ENCODE data around the gene IQCE. TPM values are rescaled to one million over a fixed set of nuclear protein-coding genes. Genes with fewer than 3 reads are reported as not detected.
"Not testable (repeated sequence)": the region's sequence is repeated elsewhere in the genome, so short reads cannot be mapped to it uniquely, and the experiment has no call there.

IQCE gene
- polyA plus RNA-seq, 1 donor from 2014 or later, result 2.3 TPM

DNA sequence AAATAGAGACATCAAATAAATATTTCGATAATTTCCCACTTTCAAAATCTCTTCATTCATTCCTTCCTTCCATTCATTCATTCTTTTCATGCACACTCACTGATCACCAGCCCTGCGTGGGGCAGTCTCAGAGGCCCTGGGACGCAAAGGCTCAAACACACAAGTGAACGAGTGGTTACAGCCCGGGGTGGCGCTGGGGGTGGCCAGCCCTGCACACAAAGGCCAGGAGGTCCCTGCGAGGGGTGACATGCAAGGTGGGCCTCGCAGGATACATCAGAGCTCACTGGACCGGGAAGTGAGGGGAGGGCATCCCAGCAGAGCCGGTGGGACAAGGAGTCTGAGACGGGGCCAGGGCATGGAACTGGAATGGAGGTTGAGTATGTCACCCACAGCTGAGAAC lies 43.1 kb downstream of the IQCE start:
- H3K4me1 Mint-ChIP-seq, result no peaks in the 10 kb centered on the region
- H3K36me3 Mint-ChIP-seq, result peaks cover 5% of the 10 kb centered on the region
- H3K9me3 Mint-ChIP-seq, result no peaks in the 10 kb centered on the region
- H3K27me3 Mint-ChIP-seq, result no peaks in the 10 kb centered on the region
- no peak overlapping the region for H3K4me3 Mint-ChIP-seq
- no peak overlapping the region for H3K27ac Mint-ChIP-seq

DNA sequence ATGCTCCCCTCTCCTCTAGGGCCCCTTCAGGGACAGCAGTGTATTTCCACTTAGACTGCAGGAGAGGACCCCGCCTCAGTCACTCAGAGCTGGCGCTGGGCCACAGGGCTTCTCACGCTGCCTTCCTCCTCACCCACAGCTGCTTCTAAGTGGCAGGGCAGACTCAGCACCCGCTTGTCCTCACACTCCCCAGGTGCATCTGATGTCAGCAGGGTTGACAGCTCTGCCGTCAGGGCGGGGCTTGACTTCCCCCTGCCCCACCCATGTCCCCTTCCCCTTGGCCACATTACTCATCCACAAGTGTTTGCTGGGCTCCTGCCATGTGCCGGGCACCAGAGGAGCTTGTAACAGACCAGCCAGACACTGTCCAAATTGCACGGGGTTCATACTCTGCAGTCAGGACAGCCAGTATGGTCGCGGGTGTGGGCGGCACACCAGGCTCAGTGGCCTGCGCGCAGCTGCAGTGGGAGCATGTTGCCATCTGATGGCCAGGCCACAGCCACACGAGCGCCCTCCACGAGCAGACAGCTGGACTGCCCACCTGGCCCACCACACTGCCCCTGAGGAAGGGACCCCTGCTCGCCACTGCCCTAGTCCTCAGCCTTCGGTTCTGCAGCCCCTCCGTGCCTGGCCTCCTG lies 43.7 kb downstream of the IQCE start:
- peaks cover 0 to 1% (median 1%) of the 10 kb centered on the region in 3 donors for H3K4me1 Mint-ChIP-seq
- H3K4me3 Mint-ChIP-seq, result no peak overlapping the region
- no peaks in the 10 kb centered on the region for H3K27me3 Mint-ChIP-seq
- H3K27ac Mint-ChIP-seq, result peak overlapping the region in 1 of 3 donors; percentile 92
- H3K9me3 Mint-ChIP-seq, result no peaks in the 10 kb centered on the region
- H3K36me3 Mint-ChIP-seq, result peaks cover 5% of the 10 kb centered on the region

DNA sequence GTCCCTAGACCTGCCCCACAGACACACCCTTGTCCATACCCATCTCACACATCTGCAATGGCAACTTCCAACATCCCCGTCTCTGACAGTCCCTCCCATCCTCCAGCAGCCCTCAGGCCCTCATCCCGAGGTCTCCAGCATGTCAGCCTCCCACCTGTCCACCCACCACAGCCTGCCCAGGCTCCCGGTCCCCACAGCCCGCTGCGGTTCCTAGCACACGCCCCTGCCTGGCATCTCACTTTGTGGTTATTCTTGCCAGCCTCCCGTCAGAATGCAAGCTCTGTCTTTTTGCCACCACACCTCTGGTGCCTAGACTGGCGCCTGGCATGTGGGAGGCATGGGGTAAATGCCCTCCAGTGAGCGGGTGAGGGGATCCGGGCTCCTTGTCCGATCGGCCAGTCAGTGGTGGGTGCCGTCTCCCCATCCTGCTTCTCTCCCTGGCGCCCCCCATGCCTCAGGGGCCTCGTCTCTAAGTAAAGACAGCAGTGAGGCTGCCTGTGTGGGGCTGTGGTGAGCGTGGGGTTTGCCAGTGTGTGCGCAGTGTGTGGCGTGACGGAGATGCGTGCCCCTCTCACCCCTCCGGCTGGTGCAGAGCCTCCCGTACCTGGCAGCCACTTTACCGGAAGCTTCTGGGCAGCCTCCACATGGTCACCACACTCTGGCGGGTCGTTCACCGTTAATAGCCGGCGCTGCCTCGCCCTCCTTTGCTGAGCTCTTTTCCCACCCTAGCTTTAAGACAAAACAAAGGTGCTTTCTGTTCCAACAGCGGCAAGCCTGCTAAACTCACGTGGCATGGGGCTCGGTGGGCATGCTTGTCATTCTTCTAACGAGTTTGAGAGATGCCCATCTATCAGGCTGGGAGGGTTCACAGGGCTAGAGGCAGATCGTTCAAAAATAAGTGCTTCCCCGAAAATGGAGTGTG lies 44.5 kb downstream of the IQCE start:
- Mint-ChIP-seq H3K4me1 (peaks cover 3 to 6% (median 5%) of the 10 kb centered on the region in 3 donors), H3K4me3 (peak overlapping the region in 1 of 4 donors; percentile 39), H3K36me3 (peaks cover 5% of the 10 kb centered on the region), H3K27ac (peak overlapping the region in 1 of 3 donors; percentile 92), H3K9me3 (no peaks in the 10 kb centered on the region), H3K27me3 (no peaks in the 10 kb centered on the region)

DNA sequence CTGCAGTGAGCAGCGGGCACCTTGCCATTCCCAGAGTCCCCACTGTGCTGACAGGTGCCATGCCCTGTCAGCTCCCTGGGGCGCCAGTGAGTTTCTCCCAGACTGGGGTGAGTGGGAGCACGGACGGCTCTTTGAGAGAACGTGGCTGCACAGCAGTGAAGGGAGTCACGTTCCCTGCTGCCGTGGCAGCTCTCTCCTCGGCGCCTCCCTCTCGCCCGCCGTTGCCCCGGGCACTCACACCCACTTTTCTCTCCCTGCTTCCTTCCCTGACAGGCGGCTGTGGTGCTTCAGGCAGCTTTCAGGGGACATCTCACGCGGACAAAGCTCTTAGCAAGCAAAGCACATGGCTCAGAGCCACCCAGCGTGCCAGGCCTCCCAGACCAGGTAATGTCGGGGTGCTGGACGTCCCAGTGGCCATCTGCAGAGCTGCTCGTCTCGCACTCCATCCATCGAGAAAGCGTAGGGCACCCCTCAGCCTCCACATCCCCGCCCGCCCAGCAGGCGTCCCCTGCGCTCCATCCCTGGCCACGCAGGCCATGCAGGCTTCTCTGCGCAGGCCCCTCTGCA lies 45.9 kb downstream of the IQCE start:
- no peak overlapping the region for H3K4me3 Mint-ChIP-seq
- H3K27me3 Mint-ChIP-seq, result no peaks in the 10 kb centered on the region

DNA sequence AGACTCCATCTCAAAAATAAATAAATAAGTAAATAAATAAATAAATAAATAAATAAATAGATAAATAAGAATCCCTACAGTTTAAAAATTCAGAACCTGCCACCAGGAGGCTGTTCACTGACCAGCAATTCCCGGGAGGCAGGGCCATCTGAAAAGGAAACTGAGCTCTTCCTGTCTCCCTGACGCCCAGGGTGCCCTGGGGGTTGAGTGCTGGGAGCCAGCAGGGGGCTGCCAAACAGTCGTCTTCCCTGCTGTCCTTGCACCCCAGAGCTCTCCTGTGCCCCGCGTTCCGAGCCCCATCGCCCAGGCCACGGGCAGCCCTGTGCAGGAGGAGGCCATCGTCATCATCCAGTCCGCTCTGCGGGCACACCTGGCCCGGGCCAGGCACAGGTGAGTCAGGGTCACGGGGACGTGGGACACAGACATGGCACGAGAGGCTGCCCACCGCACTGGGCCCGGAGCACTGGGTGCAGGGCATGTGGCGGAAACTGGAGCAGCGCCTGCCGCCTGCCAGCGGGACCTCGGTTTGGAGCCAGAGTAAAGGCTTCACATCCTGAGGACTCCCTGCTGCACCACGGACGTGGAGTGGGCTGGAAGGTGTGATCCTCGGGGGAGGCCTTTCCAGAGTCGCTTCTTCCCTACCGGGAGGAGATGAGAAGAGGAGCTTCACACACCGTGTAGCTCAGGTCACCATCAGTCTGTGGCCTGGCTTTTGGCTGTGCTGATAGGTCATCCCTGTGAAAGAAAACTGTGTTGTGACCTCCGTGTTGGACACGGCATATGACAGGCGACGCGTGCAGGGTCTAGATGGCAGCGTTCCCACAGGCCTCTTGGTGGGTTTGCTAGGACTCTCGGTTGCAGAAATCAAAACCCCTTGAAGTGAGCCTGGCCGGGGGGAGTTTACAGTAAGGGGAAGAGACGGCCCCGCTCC lies 47.1 kb downstream of the IQCE start:
- no peaks in the 10 kb centered on the region for H3K9me3 Mint-ChIP-seq
- H3K27me3 Mint-ChIP-seq, result no peaks in the 10 kb centered on the region

More for the DNA sequence above, 45.9 kb downstream of the IQCE start:
- Mint-ChIP-seq H3K27ac (no peak overlapping the region), H3K4me1 (peaks cover 6 to 13% (median 11%) of the 10 kb centered on the region in 3 donors), H3K9me3 (no peaks in the 10 kb centered on the region), H3K36me3 (peaks cover 5% of the 10 kb centered on the region)

DNA sequence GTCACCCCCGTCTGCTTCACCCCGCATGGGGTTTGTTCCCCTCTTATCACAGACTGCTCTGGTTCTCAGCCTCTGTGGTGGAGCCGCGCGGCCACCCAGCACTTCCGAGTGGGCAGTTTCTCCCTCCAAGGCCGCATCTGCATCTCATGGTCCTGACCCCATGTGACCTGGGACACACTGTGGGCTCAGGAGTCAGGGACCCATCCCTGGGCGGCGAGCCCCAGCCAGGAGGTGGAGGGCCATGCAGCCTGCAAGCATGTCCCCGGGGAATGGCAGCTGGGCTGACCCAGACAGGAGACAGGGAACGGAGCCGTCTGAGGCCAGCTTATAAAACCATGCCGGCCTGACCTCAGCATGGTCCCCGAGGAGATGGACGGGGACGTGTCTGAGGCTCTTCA lies 47.8 kb downstream of the IQCE start:
- H3K4me1 Mint-ChIP-seq, result peaks cover 6 to 13% (median 11%) of the 10 kb centered on the region in 3 donors
- no peaks in the 10 kb centered on the region for H3K9me3 Mint-ChIP-seq
- H3K36me3 Mint-ChIP-seq, result peaks cover 1% of the 10 kb centered on the region
- H3K27me3 Mint-ChIP-seq, result no peaks in the 10 kb centered on the region
- H3K27ac Mint-ChIP-seq, result no peak overlapping the region
- no peak overlapping the region for H3K4me3 Mint-ChIP-seq

More for the DNA sequence above, 47.1 kb downstream of the IQCE start:
- peaks cover 1% of the 10 kb centered on the region for H3K36me3 Mint-ChIP-seq
- H3K27ac Mint-ChIP-seq, result no peak overlapping the region
- peaks cover 6 to 13% (median 11%) of the 10 kb centered on the region in 3 donors for H3K4me1 Mint-ChIP-seq
- H3K4me3 Mint-ChIP-seq, result no peak overlapping the region

DNA sequence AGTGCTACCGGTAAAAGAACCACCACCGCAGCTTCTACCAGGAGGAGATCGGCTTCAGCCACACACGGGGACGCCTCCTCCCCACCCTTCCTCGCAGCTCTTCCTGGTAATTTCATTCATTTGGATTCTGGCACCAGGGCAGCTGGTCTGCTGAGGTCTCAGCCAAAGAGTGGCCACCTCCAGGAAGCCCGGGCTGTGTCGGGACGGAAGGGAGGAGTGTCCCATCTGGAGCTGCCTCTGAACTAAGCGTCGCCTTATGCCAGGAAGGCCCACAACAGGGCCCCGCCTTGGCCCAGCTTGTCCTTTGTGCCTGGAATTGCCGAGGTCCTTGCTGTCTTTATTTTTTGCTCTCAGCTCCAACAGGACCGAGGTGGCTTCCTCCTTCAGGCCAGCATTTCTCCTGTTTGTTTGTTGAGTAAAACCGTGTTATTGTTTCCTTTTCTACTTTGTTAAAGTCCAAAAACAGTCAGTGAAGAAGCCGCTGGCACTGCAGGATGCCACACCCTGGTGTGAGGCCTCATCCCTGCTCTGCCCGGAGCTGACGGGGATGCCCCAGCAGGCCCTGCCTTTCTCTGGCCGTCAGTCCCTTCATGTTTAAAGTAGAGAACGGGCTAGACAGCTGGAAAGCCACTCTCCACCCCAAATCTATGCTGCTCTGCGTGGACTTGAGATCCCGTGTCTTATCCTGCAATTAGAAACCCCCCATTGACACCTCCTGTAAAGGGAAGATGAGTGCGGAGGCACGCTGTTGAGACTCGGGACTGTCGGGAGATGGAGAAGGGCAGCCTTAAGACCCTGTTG lies 48.5 kb downstream of the IQCE start:
- no peaks in the 10 kb centered on the region for H3K27me3 Mint-ChIP-seq
- H3K27ac Mint-ChIP-seq, result peak overlapping the region in 1 of 3 donors; percentile 5
- peaks cover 1% of the 10 kb centered on the region for H3K36me3 Mint-ChIP-seq
- H3K4me1 Mint-ChIP-seq, result peaks cover 6 to 13% (median 11%) of the 10 kb centered on the region in 3 donors
- peak overlapping the region in 1 of 4 donors; percentile 19 for H3K4me3 Mint-ChIP-seq
- no peaks in the 10 kb centered on the region for H3K9me3 Mint-ChIP-seq

DNA sequence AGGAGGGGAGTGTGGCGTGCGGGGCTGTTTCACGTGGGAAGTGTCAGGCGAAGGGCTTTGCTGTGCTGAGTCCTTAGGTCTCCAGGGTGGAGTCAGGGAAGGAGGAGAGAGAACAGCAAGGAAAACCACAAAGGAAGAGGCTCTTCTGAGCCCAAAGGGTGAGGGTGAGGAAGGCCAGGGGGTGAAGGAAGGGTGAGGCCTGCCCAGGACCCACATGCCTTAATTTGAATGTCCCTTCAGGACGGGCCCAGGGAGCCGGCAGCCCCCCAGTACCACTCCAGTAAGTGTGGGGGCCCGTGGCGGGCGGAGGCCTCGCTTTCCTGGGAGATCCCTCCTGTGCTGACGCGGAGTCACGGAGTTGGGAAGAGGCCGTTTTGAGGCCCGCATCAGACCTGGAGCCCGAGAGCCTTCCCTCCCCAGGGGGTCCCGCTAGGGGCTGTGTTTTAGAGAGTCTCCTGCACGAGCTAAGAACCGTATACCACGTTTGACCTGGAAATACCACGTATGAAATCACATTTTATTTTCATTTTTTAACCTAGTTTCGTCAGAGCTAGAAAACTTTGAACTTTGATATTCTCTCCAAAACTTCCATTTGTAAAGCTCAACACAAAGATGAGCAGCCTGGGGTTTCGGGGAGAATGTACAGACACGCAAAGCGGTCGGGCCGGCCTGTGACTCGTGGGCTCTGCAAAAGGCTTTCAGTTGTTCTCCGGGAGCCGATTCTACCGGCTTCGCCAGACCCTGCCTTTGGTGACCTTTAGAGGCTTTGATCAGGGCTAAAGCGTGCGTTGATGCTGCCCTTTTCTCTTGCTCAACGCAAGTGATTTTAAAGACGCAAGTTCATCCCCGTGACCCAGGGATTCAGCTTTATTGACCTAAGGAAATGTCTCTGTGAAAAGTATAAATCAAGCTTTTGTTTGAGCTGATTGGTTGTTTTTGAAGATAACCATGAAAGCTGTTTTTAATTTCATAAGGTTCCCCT lies 49.4 kb downstream of the IQCE start:
- Mint-ChIP-seq H3K9me3 (no peaks in the 10 kb centered on the region), H3K4me3 (peak overlapping the region; percentile 16 to 91 (median 66)), H3K27ac (peak overlapping the region in 2 of 3 donors; percentile 12 to 90), H3K36me3 (peaks cover 1% of the 10 kb centered on the region), H3K27me3 (no peaks in the 10 kb centered on the region), H3K4me1 (peaks cover 6 to 13% (median 11%) of the 10 kb centered on the region in 3 donors)

DNA sequence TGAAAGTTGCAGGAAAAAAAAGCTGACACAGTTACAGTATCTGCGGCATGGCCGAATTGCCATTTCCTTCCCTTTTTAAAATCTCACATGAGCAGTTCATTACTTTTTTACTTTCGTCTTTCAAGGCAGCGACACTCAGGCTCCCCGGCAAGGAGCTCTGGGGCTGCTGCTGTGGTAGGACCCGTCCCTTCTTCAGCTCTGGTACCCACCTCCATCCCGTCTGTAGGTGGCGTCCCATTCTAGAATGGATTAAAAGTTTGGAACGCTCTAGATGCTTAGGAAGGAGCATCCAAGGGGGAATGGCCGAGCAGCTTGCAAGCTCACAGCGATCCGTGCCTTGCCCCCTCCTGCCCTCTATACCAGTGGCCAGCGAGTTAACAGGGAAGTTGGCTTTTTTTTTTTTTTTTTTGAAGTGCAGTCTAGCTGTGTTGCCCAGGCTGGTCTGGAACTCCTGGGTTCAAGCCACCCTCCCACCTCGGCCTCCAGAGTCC lies 50.2 kb downstream of the IQCE start:
- H3K36me3 Mint-ChIP-seq, result peaks cover 5% of the 10 kb centered on the region
- no peaks in the 10 kb centered on the region for H3K9me3 Mint-ChIP-seq
- no peaks in the 10 kb centered on the region for H3K27me3 Mint-ChIP-seq
- peak overlapping the region in 2 of 3 donors; percentile 12 to 90 for H3K27ac Mint-ChIP-seq
- H3K4me1 Mint-ChIP-seq, result peaks cover 6 to 15% (median 12%) of the 10 kb centered on the region in 3 donors
- H3K4me3 Mint-ChIP-seq, result peak overlapping the region; percentile 16 to 91 (median 66)

DNA sequence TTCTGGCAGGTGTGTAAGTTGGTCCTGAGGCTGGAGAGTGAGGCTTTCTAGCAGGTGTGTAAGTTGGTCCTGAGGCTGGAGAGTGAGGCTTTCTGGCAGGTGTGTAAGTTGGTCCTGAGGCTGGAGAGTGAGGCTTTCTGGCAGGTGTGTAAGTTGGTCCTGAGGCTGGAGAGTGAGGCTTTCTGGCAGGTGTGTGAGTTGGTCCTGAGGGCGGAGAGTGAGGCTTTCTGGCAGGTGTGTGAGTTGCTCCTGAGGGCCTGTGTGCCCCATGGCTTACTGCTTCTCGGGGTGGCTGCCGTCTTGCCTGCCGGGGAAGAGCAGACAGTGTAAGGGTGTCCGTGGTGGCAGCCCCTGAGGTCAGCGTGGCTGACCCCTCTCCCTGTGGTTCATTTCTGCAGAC lies 50.9 kb downstream of the IQCE start:
- not testable (repeated sequence) for H3K36me3 Mint-ChIP-seq, H3K9me3 Mint-ChIP-seq, H3K27ac Mint-ChIP-seq, H3K27me3 Mint-ChIP-seq
- H3K4me1 Mint-ChIP-seq, result peaks cover 6 to 21% (median 15%) of the 10 kb centered on the region in 3 donors
- peak overlapping the region in 1 of 4 donors; percentile 34 for H3K4me3 Mint-ChIP-seq

DNA sequence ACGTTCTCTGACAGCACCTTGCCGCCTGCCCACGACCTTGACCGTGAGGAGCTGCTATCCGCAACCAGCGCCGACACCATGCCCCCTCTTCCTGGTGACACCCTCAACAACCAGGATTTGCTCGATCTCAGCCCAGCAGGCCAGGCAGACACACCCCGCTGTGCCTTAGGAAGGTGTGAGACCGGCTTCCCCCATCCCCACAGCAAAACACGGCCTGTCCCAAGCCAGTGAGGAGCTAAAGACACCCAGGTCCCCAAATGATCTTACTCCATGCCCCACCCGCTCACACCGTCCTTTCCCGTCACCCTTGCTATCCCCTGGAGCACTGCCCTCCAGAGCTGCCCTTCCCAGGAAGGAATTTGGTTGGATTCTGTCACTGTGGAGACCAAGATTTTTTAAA lies 51.7 kb downstream of the IQCE start:
- H3K9me3 Mint-ChIP-seq, result no peaks in the 10 kb centered on the region
- H3K4me3 Mint-ChIP-seq, result no peak overlapping the region
- H3K36me3 Mint-ChIP-seq, result peaks cover 5% of the 10 kb centered on the region
- H3K4me1 Mint-ChIP-seq, result peaks cover 6 to 22% (median 16%) of the 10 kb centered on the region in 3 donors
- H3K27ac Mint-ChIP-seq, result no peak overlapping the region
- H3K27me3 Mint-ChIP-seq, result no peaks in the 10 kb centered on the region

DNA sequence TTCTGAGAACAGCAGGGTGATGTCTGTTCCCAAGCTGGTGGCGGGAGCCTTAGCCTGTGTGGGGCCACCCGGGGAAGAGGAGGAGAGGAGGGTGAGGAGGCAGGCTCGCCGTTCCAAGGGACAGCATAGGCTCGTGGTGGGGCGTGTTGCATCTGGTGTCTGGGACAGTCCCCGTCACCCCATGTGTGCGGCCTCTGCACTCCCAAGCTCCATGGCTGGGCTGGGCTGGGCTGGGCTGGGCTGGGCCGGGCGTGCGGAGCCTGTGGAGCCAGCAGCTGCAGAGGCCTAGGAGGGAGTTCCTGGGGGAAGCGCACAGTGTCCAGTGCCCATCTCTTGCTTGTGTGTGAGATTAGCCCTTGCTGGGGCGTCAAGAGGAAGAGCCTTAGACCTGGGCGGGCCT lies 52.1 kb downstream of the IQCE start:
- peaks cover 6 to 22% (median 16%) of the 10 kb centered on the region in 3 donors for H3K4me1 Mint-ChIP-seq
- no peak overlapping the region for H3K4me3 Mint-ChIP-seq
- H3K27me3 Mint-ChIP-seq, result no peaks in the 10 kb centered on the region
- H3K36me3 Mint-ChIP-seq, result peaks cover 5% of the 10 kb centered on the region
- no peaks in the 10 kb centered on the region for H3K9me3 Mint-ChIP-seq
- no peak overlapping the region for H3K27ac Mint-ChIP-seq

DNA sequence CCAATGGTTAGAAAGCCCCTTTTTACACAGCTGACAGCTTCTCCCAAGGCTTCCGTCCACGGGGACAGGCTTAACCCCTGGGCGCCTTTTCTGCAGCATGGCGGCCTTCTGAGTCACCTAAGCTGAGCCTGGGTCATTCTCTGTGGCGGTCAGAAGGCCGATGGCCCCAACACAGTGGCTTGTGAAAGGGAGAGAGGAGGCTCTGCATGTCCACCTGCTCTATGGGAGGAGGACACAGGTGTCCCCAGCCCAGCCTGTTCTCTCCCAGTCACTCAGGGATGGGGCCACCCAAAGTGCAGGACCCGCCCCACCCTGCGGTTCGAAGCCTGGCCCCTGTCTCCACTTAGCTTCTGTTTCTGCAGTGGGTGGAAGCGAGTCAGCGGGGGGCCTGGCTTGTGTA lies 52.6 kb downstream of the IQCE start:
- Mint-ChIP-seq H3K27ac (no peak overlapping the region), H3K4me1 (peaks cover 6 to 22% (median 16%) of the 10 kb centered on the region in 3 donors), H3K4me3 (no peak overlapping the region), H3K9me3 (no peaks in the 10 kb centered on the region), H3K36me3 (peaks cover 5% of the 10 kb centered on the region), H3K27me3 (no peaks in the 10 kb centered on the region)
